SK-N-SH (cell line): ENCODE data around the gene EIF5A2. TPM values are rescaled to one million over a fixed set of nuclear protein-coding genes. Genes with fewer than 3 reads are reported as not detected.

Source experiments
- CTCF ChIA-PET: fragments of 300-600, 350-600 bp; formaldehyde crosslinking; extraction: SDS; loops from one replicate; lab custom pipeline; 2021; lab: Yijun Ruan, JAX
- POLR2A ChIA-PET: fragments of 350-600 bp; sonication (Branson Sonifier 250); formaldehyde crosslinking; extraction: SDS; loops from one replicate; lab custom pipeline; 2020; ENCODE audit warnings: antibody characterized with exemption, inconsistent platforms; lab: Yijun Ruan, JAX
- DNase-seq: peaks from one replicate; pipeline ENCODE4 v3.0.0; 2012
- H2AFZ ChIP-seq: fragments of 200-600 bp; sonication (generic); 2 replicates; pipeline ENCODE4 v1.8.1; 2016; ENCODE audit warnings: antibody characterized with exemption, mild to moderate bottlenecking, low read depth
- H3F3A ChIP-seq: fragments of 200-600 bp; sonication (generic); replicated peaks from 2 replicates; pipeline ENCODE3; 2016; ENCODE audit warnings: antibody characterized with exemption, mild to moderate bottlenecking; ENCODE audit not compliant: insufficient read depth
- H3K27ac ChIP-seq, 2 experiments: fragments of 200-500 bp in 1 of 2; fragments of 200-600 bp in 1 of 2; sonication (Bioruptor generic) in 1 of 2; sonication (generic), shearing (Covaris generic) in 1 of 2; 2 replicates each; pipeline versions ENCODE4 v1.5.1 to v1.6.1; 2014 to 2016; ENCODE audit warnings: low read depth in 2 of 2, inconsistent platforms in 1 of 2, low read length in 1 of 2, mild to moderate bottlenecking in 1 of 2, mixed read lengths in 1 of 2
- H3K27me3 ChIP-seq: fragments of 200-600 bp; sonication (generic), shearing (Covaris generic); 2 replicates; pipeline ENCODE4 v1.6.1; 2016; ENCODE audit warnings: mixed run types; ENCODE audit not compliant: insufficient read depth
- H3K36me3 ChIP-seq, 2 experiments: fragments of 200-500 bp in 1 of 2; fragments of 200-600 bp in 1 of 2; sonication (Bioruptor generic) in 1 of 2; sonication (generic) in 1 of 2; replicated peaks in 1 of 2; 2 replicates each; pipeline versions ENCODE3 to v1.5.1; 2014 to 2016; ENCODE audit warnings: low read length in 1 of 2, mild to moderate bottlenecking in 1 of 2; ENCODE audit not compliant: insufficient read depth in 2 of 2, control insufficient read depth in 1 of 2
- H3K4me1 ChIP-seq, 2 experiments: fragments of 200-500 bp in 1 of 2; fragments of 200-600 bp in 1 of 2; sonication (Bioruptor generic) in 1 of 2; sonication (generic), shearing (Covaris generic) in 1 of 2; 2 replicates each; pipeline versions ENCODE4 v1.5.1 to v1.6.1; 2014 to 2016; ENCODE audit warnings: low read depth in 1 of 2, low read length in 1 of 2, mixed run types in 1 of 2; ENCODE audit not compliant: insufficient read depth in 2 of 2, control insufficient read depth in 1 of 2
- H3K4me2 ChIP-seq: fragments of 200-600 bp; sonication (generic), shearing (Covaris generic); 2 replicates; pipeline ENCODE4 v1.6.1; 2017; ENCODE audit warnings: mixed run types
- H3K4me3 ChIP-seq, 2 experiments: fragments of 200-500 bp in 1 of 2; fragments of 200-600 bp in 1 of 2; sonication (Bioruptor generic) in 1 of 2; sonication (generic), shearing (Covaris generic) in 1 of 2; 2 replicates each; pipeline versions ENCODE4 v1.5.1 to v1.8.1; 2014 to 2016; ENCODE audit warnings: low read depth in 2 of 2, inconsistent platforms in 1 of 2, low read length in 1 of 2, mild to moderate bottlenecking in 1 of 2, mixed read lengths in 1 of 2, moderate library complexity in 1 of 2
- H3K79me2 ChIP-seq: fragments of 200-600 bp; sonication (generic); 2 replicates; pipeline ENCODE4 v1.8.1; 2017; ENCODE audit warnings: mild to moderate bottlenecking; ENCODE audit not compliant: insufficient read depth
- H3K9ac ChIP-seq: fragments of 200-600 bp; sonication (generic); 2 replicates; pipeline ENCODE4 v1.6.1; 2017; ENCODE audit warnings: mixed run types
- H3K9me2 ChIP-seq: fragments of 200-600 bp; sonication (generic); 2 replicates; pipeline ENCODE4 v1.6.1; 2017; ENCODE audit warnings: mixed run types
- H3K9me3 ChIP-seq: fragments of 200-600 bp; sonication (generic); 2 replicates; pipeline ENCODE4 v1.6.1; 2017; ENCODE audit warnings: mixed run types, mild to moderate bottlenecking, moderate library complexity
- H4K20me1 ChIP-seq: fragments of 200-600 bp; sonication (generic); 2 replicates; pipeline ENCODE4 v1.6.1; 2017; ENCODE audit warnings: mild to moderate bottlenecking, mixed run types; ENCODE audit not compliant: insufficient read depth
- CHD2 ChIP-seq: fragments of 150-350 bp; IDR thresholded peaks from 2 replicates; pipeline ENCODE4 v1.6.1; 2018; ENCODE audit warnings: low read length; ENCODE audit not compliant: partially characterized antibody
- ELF1 ChIP-seq: IDR thresholded peaks from 2 replicates; pipeline ENCODE4 v1.4.0; 2012
- EP300 ChIP-seq, 2 experiments: IDR thresholded peaks; 2 replicates each; pipeline versions ENCODE4 v1.4.0 to v1.6.1; 2012; ENCODE audit warnings: borderline replicate concordance in 1 of 2, low read depth in 1 of 2, low read length in 1 of 2
- FOSL2 ChIP-seq: IDR thresholded peaks from 2 replicates; pipeline ENCODE4 v1.4.0; 2012; ENCODE audit warnings: low read depth, mild to moderate bottlenecking, moderate library complexity, borderline replicate concordance
- FOXM1 ChIP-seq: IDR thresholded peaks from 2 replicates; pipeline ENCODE4 v1.4.0; 2012; ENCODE audit warnings: low read depth, mild to moderate bottlenecking
- GABPA ChIP-seq: IDR thresholded peaks from 2 replicates; pipeline ENCODE4 v1.4.0; 2012; ENCODE audit warnings: low read depth, mild to moderate bottlenecking
- GATA2 ChIP-seq: sonication (generic); formaldehyde crosslinking; IDR thresholded peaks from 2 replicates; pipeline ENCODE4 v1.5.0; 2020; ENCODE audit warnings: mild to moderate bottlenecking, missing genetic modification reagents
- IRF3 ChIP-seq: fragments of 150-350 bp; IDR thresholded peaks from 2 replicates; pipeline ENCODE4 v1.6.1; 2016; ENCODE audit warnings: mild to moderate bottlenecking, low read depth, low read length
- MEF2A ChIP-seq: IDR thresholded peaks from 2 replicates; pipeline ENCODE4 v1.4.0; 2012; ENCODE audit warnings: low read depth, borderline replicate concordance
- NFIC ChIP-seq: IDR thresholded peaks from 2 replicates; pipeline ENCODE4 v1.4.0; 2012; ENCODE audit warnings: borderline replicate concordance
- NRF1 ChIP-seq: IDR thresholded peaks from 2 replicates; pipeline ENCODE4 v1.6.1; 2012; ENCODE audit warnings: low read depth, mild to moderate bottlenecking, low read length
- RAD21 ChIP-seq: IDR thresholded peaks from 2 replicates; pipeline ENCODE4 v1.6.1; 2012; ENCODE audit warnings: mild to moderate bottlenecking, low read length
- RCOR1 ChIP-seq: fragments of 150-350 bp; IDR thresholded peaks from 2 replicates; pipeline ENCODE4 v1.6.1; 2017; ENCODE audit warnings: antibody characterized with exemption, low read length
- RFX5 ChIP-seq: IDR thresholded peaks from 2 replicates; pipeline ENCODE4 v1.6.1; 2012; ENCODE audit warnings: mild to moderate bottlenecking, improper control_type of control experiment, low read length
- RXRA ChIP-seq: IDR thresholded peaks from 2 replicates; pipeline ENCODE4 v1.4.0; 2012; ENCODE audit warnings: low read depth, mild to moderate bottlenecking, borderline replicate concordance
- SIN3A ChIP-seq: IDR thresholded peaks from 2 replicates; pipeline ENCODE4 v1.6.1; 2012; ENCODE audit warnings: low read depth, mild to moderate bottlenecking, low read length, moderate library complexity, borderline replicate concordance
- TAF1 ChIP-seq: IDR thresholded peaks from 2 replicates; pipeline ENCODE4 v1.6.1; 2012; ENCODE audit warnings: low read depth, mild to moderate bottlenecking, low read length, moderate library complexity, borderline replicate concordance
- TCF12 ChIP-seq: IDR thresholded peaks from 2 replicates; pipeline ENCODE4 v1.4.0; 2012
- TEAD4 ChIP-seq: IDR thresholded peaks from 2 replicates; pipeline ENCODE4 v1.4.0; 2012; ENCODE audit warnings: mild to moderate bottlenecking, borderline replicate concordance; ENCODE audit not compliant: insufficient read depth
- ZBTB33 ChIP-seq: IDR thresholded peaks from 2 replicates; pipeline ENCODE4 v1.4.0; 2012; ENCODE audit warnings: low read depth, borderline replicate concordance
- WGBS: methylation state at CpG from one replicate; pipeline ENCODE4 v1.1.6; 2017; ENCODE audit warnings: low lambda C conversion rate; 5-methylcytosine and 5-hydroxymethylcytosine counted together
- polyA plus RNA-seq, 3 experiments: library from polyadenylated mRNA; depleted of rRNA; stranded (reverse); fragments of >200 nt; gene quantifications; 2 replicates each; pipeline ENCODE4 v1.2.3, GENCODE V29; 2012

Gene EIF5A2
- polyA plus RNA-seq, 1 of the 3 experiments (the other 2 are of a cell fraction) = 2.7 TPM

GRCh38 chr3:170905862-170906261 is 2.6 kb downstream of the EIF5A2 start:
- Histone ChIP-seq H3K27ac (no peak overlapping the region), H3K4me2 (peak overlapping the region; percentile 90), H4K20me1 (no peaks in the 10 kb centered on the region), H3F3A (no peaks in the 10 kb centered on the region), H2AFZ (no peak overlapping the region), H3K79me2 (peaks cover 33% of the 10 kb centered on the region), H3K9me3 (no peaks in the 10 kb centered on the region), H3K27me3 (no peaks in the 10 kb centered on the region), H3K4me1 (peaks cover 9 to 17% of the 10 kb centered on the region in 2 experiments; a peak in 3 of 4 replicates), H3K9me2 (no peaks in the 10 kb centered on the region), H3K9ac (no peak overlapping the region), H3K36me3 (peaks cover 0 to 28% of the 10 kb centered on the region in 2 experiments), H3K4me3 (no peak overlapping the region)
- DNase-seq = no peak
- POLR2A ChIA-PET = no interaction called here
- TF ChIP-seq CHD2 = no peak
- WGBS = 95% methylated on average over 2 of the region's 2 CpGs
- CTCF ChIA-PET = no interaction called here

DNA sequence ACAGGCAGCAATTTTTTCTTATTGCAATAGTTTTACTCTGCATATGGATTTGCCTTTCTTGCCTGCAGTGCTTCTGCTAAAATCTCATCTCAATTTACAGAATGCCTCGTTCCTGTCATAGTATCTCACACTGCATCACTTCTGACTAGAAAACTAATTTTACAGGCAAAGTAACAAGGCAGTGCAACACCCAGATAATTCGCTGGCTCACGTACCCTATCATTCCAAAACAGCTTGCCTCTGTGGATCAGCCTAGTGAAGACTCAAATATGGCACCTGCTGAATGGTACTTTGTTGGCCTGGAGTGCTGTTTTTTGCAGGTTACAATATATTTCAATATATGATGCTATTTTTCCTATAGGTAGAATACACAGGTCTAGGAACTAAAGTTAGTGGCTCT is 5.3 kb downstream of the EIF5A2 start:
- H3K27ac ChIP-seq = no peak overlapping the region
- H3K36me3 ChIP-seq = peaks cover 0 to 35% of the 10 kb centered on the region in 2 experiments
- peaks cover 33% of the 10 kb centered on the region for H3K79me2 ChIP-seq
- no peak for TF ChIP-seq MEF2A
- TF ChIP-seq RFX5 = no peak
- no peak for TF ChIP-seq GATA2 (CRISPR knock-in tag)
- TF ChIP-seq FOXM1 = no peak
- TF ChIP-seq CHD2 = no peak
- no peak for TF ChIP-seq FOSL2
- TF ChIP-seq RCOR1 = no peak
- TF ChIP-seq SIN3A = no peak
- TF ChIP-seq TEAD4 = no peak
- no peak for TF ChIP-seq ZBTB33
- TF ChIP-seq TCF12 = no peak
- TF ChIP-seq RAD21 = no peak
- no peak for TF ChIP-seq GABPA
- no peak for TF ChIP-seq EP300 (IDR thresholded peaks at IDR 0.05; ENCODE audit: borderline replicate concordance in 1 of 2, low read depth in 1 of 2, low read length in 1 of 2)
- TF ChIP-seq IRF3 = no peak
- TF ChIP-seq NFIC = no peak
- TF ChIP-seq NRF1 = no peak
- TF ChIP-seq RXRA = no peak
- no peak for TF ChIP-seq ELF1
- no peak for TF ChIP-seq TAF1
- TF ChIP-seq, all 33 proteins: peak for 0
- DNase-seq = no peak
- ChIA-PET CTCF (interaction anchor here (0.9 kb wide), 1 partner anchor 92 kb away, joined by 3 read pairs; no protein-coding TSS in a partner anchor), POLR2A (no interaction called here)
- Histone ChIP-seq H3K4me3 (no peak overlapping the region), H4K20me1 (no peaks in the 10 kb centered on the region), H3K9ac (no peak overlapping the region), H2AFZ (no peak overlapping the region), H3K4me2 (no peak overlapping the region), H3F3A (no peaks in the 10 kb centered on the region), H3K4me1 (peaks cover 9 to 11% of the 10 kb centered on the region in 2 experiments; a peak in 3 of 4 replicates), H3K27me3 (no peaks in the 10 kb centered on the region), H3K9me2 (no peaks in the 10 kb centered on the region), H3K9me3 (no peaks in the 10 kb centered on the region)
- WGBS = 94% methylated on average over 3 of the region's 3 CpGs
